PC-3 (cell line): ENCODE results near the gene HP1BP3.

Experiments
- EZH2 ChIP-seq: fragments of 300-600 bp; sonication (generic); IDR thresholded peaks from one replicate; pipeline ENCODE4 v1.6.1; 2017; ENCODE audit warnings: antibody characterized with exemption, mild to moderate bottlenecking, low read length; ENCODE audit not compliant: unreplicated experiment
- TF ChIP-seq, protein P1 (sequence below): fragments of 300-600 bp; sonication (generic); conservative IDR thresholded peaks from 2 replicates; pipeline ENCODE4 v1.5.1; 2017; ENCODE audit warnings: antibody characterized with exemption, low read depth, mild to moderate bottlenecking, low read length

GRCh38 chr1:20792196-20792595 is 5.1 kb upstream of the HP1BP3 start:
- TF ChIP-seq, protein P1, sequence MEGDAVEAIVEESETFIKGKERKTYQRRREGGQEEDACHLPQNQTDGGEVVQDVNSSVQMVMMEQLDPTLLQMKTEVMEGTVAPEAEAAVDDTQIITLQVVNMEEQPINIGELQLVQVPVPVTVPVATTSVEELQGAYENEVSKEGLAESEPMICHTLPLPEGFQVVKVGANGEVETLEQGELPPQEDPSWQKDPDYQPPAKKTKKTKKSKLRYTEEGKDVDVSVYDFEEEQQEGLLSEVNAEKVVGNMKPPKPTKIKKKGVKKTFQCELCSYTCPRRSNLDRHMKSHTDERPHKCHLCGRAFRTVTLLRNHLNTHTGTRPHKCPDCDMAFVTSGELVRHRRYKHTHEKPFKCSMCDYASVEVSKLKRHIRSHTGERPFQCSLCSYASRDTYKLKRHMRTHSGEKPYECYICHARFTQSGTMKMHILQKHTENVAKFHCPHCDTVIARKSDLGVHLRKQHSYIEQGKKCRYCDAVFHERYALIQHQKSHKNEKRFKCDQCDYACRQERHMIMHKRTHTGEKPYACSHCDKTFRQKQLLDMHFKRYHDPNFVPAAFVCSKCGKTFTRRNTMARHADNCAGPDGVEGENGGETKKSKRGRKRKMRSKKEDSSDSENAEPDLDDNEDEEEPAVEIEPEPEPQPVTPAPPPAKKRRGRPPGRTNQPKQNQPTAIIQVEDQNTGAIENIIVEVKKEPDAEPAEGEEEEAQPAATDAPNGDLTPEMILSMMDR: no peak
- TF ChIP-seq EZH2: no peak
